ENCODE results near the gene MARCHF5.

DNA sequence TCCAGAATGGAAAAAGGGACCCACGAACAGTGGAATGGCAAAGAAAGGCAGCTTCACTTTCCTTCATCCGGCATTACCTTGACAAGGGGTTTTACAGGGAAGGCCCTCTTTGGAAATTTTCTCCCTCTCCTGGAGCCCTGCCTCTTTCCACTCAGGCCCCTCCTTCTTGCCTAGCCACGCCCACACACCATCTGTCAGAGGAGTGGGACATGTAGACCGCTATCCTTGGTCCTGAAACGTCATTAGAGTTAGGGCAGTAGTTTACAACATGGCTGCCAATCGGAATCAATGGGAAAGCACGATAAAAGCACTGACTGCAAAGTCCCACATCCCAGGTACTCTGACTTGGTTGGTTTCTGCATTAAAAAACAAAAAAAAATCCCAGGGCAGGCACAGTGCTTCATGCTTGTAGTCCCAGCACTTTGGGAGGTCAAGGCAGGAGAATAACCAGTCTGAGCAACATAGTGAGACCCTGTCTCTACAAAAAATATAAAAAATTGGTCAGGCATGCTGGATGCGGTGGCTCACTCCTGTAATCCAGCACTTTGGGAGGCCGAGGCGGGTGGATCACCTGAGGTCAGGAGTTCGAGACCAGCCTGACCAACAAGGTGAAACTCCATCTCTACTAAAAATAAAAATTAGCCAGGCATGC lies 96.4 kb downstream of the MARCHF5 start:
- TF ChIP-seq TAF1 (IDR thresholded peaks at IDR 0.05; ENCODE audit: low read depth, low read length) (no peak), POLR2AphosphoS5 (IDR thresholded peaks at IDR 0.05; ENCODE audit: low read depth, low read length) (no peak), PAX5 (IDR thresholded peaks at IDR 0.05; ENCODE audit: insufficient read depth, low read length, severe bottlenecking) (no peak)

Measured in GM12891 (cell line).